Gastroesophageal sphincter (tissue), 4 donors: ENCODE measurements around the gene LCN9. TPM values are rescaled to one million over a fixed set of nuclear protein-coding genes. Genes with fewer than 3 reads are reported as not detected.

ENCODE experiments used
- ATAC-seq: fragments of 150-250 bp; one replicate; pipeline ENCODE4 v1.9.1; 2016; ENCODE audit warnings: mild to moderate bottlenecking, moderate library complexity
- H3K27ac ChIP-seq, 4 donors: fragments of 200-600 bp; sonication (generic) in 3 of 4; 1 replicate in 3 of 4; 2 replicates in 1 of 4; pipeline ENCODE4 v1.5.1; 2016 to 2019
- H3K27me3 ChIP-seq: fragments of 200-600 bp; sonication (generic); one replicate; pipeline ENCODE4 v1.5.1; 2019
- H3K36me3 ChIP-seq, 2 donors: fragments of 200-600 bp; sonication (generic); one replicate each; pipeline ENCODE4 v1.5.1; 2019; ENCODE audit warnings: control low read depth in 1 of 2
- H3K4me1 ChIP-seq, 3 donors: fragments of 200-600 bp; sonication (generic); 1 replicate in 2 of 3; 2 replicates in 1 of 3; pipeline ENCODE4 v1.5.1; 2016 to 2019; ENCODE audit warnings: control low read depth in 2 of 3
- H3K4me3 ChIP-seq, 2 donors: fragments of 200-600 bp; sonication (generic); one replicate each; pipeline ENCODE4 v1.5.1; 2019; ENCODE audit warnings: mild to moderate bottlenecking in 1 of 2, moderate library complexity in 1 of 2
- H3K9me3 ChIP-seq, 3 donors: fragments of 200-600 bp; sonication (generic); one replicate each; pipeline ENCODE4 v1.5.1; 2017 to 2019; ENCODE audit warnings: control low read depth in 2 of 3
- CTCF ChIP-seq, 4 experiments: fragments of 200-600 bp in 2 of 4; fragments of 450-650 bp in 2 of 4; sonication (generic) in 1 of 4; IDR thresholded peaks; one replicate each; pipeline ENCODE4 v1.5.1; 2017 to 2019; ENCODE audit warnings: antibody characterized with exemption in 4 of 4, mild to moderate bottlenecking in 2 of 4, moderate library complexity in 2 of 4
- EP300 ChIP-seq: sonication (generic); formaldehyde crosslinking; IDR thresholded peaks from one replicate; pipeline ENCODE4 v1.6.1; 2017; ENCODE audit warnings: antibody characterized with exemption, mild to moderate bottlenecking
- POLR2A ChIP-seq, 2 donors: fragments of 450-650 bp; IDR thresholded peaks; one replicate each; pipeline ENCODE4 v1.6.1; 2017; ENCODE audit warnings: antibody characterized with exemption in 2 of 2, mild to moderate bottlenecking in 2 of 2, moderate library complexity in 1 of 2
- POLR2AphosphoS5 ChIP-seq: sonication (generic); formaldehyde crosslinking; IDR thresholded peaks from one replicate; pipeline ENCODE4 v1.6.1; 2017; ENCODE audit warnings: antibody characterized with exemption
- WGBS, 2 donors: methylation state at CpG; one replicate each; pipeline ENCODE4 v1.1.5; 2018; ENCODE audit warnings: low coverage in 1 of 2; 5-methylcytosine and 5-hydroxymethylcytosine counted together
- total RNA-seq, 4 donors: library from RNA; depleted of rRNA; stranded (reverse); fragments of >200 nt; gene quantifications; one replicate each; pipeline ENCODE4 v1.1.0, GENCODE V29; 2016

LCN9 gene
- total RNA-seq, 4 donors from 2014 or later = not detected

GRCh38 chr9:135711391-135711790 lies 48.3 kb downstream of the LCN9 start:
- H3K27ac ChIP-seq = no peak overlapping the region
- ATAC-seq = no peak
- H3K27me3 ChIP-seq = peaks cover 94% of the 10 kb centered on the region
- H3K9me3 ChIP-seq = no peaks in the 10 kb centered on the region
- peaks cover 0 to 7% (median 0%) of the 10 kb centered on the region in 3 donors for H3K4me1 ChIP-seq
- TF ChIP-seq POLR2A (IDR thresholded peaks at IDR 0.05) (no peak), EP300 (no peak), POLR2AphosphoS5 (no peak)
- H3K4me3 ChIP-seq = no peak overlapping the region
- WGBS, 2 donors = 50% methylated on average over 2 of the region's 12 CpGs; no CpG with 5 or more reads in 1 of the 2 donors
- H3K36me3 ChIP-seq = no peaks in the 10 kb centered on the region

- Histone ChIP-seq H3K4me1 (peaks cover 0 to 7% (median 0%) of the 10 kb centered on the region in 3 donors), H3K36me3 (no peaks in the 10 kb centered on the region), H3K4me3 (no peak overlapping the region), H3K9me3 (no peaks in the 10 kb centered on the region), H3K27ac (no peak overlapping the region), H3K27me3 (peaks cover 94% of the 10 kb centered on the region)
- TF ChIP-seq POLR2AphosphoS5 (no peak), POLR2A (IDR thresholded peaks at IDR 0.05) (no peak), CTCF (IDR thresholded peaks at IDR 0.05) (no peak), EP300 (no peak)
- 60% methylated on average over 1 of the region's 10 CpGs; no CpG with 5 or more reads in 1 of the 2 donors for WGBS, 2 donors
- ATAC-seq = no peak
Observed at GRCh38 chr9:135711881-135712280, 48.8 kb downstream of the LCN9 start.

GRCh38 chr9:135712613-135713295 lies 49.6 kb downstream of the LCN9 start:
- no peak for ATAC-seq
- 20% methylated on average over 3 of the region's 16 CpGs; no CpG with 5 or more reads in 1 of the 2 donors for WGBS, 2 donors
- H3K4me1 ChIP-seq = peaks cover 0 to 7% (median 0%) of the 10 kb centered on the region in 3 donors
- no peak overlapping the region for H3K27ac ChIP-seq
- peaks cover 94% of the 10 kb centered on the region for H3K27me3 ChIP-seq
- H3K9me3 ChIP-seq = no peaks in the 10 kb centered on the region
- no peaks in the 10 kb centered on the region for H3K36me3 ChIP-seq
- no peak for TF ChIP-seq CTCF (IDR thresholded peaks at IDR 0.05)
- no peak for TF ChIP-seq POLR2A (IDR thresholded peaks at IDR 0.05)
- TF ChIP-seq POLR2AphosphoS5 = no peak
- no peak for TF ChIP-seq EP300
- no peak overlapping the region for H3K4me3 ChIP-seq

GRCh38 chr9:135714242-135715055 lies 51.3 kb downstream of the LCN9 start:
- Histone ChIP-seq H3K4me3 (no peak overlapping the region), H3K27me3 (peaks cover 96% of the 10 kb centered on the region), H3K27ac (no peak overlapping the region), H3K4me1 (peaks cover 0 to 7% (median 0%) of the 10 kb centered on the region in 3 donors), H3K36me3 (no peaks in the 10 kb centered on the region), H3K9me3 (no peaks in the 10 kb centered on the region)
- TF ChIP-seq POLR2AphosphoS5 (no peak), POLR2A (IDR thresholded peaks at IDR 0.05) (no peak), EP300 (no peak), CTCF (IDR thresholded peaks at IDR 0.05) (no peak)
- no CpG with 5 or more reads among the region's 103 CpGs for WGBS, 2 donors
- ATAC-seq = no peak

- ATAC-seq = no peak
Observed at GRCh38 chr9:135715056-135715595, 52.0 kb downstream of the LCN9 start.

More at GRCh38 chr9:135715056-135715595, 52.0 kb downstream of the LCN9 start:
- peaks cover 99% of the 10 kb centered on the region for H3K27me3 ChIP-seq
- no peak for TF ChIP-seq EP300
- no peak for TF ChIP-seq POLR2AphosphoS5
- TF ChIP-seq CTCF (IDR thresholded peaks at IDR 0.05) = no peak
- TF ChIP-seq POLR2A (IDR thresholded peaks at IDR 0.05) = no peak
- WGBS, 2 donors = 40 to 45% methylated on average over 1 to 4 of the region's 23 CpGs
- H3K4me1 ChIP-seq = peaks cover 0 to 7% (median 0%) of the 10 kb centered on the region in 3 donors
- H3K36me3 ChIP-seq = no peaks in the 10 kb centered on the region
- no peak overlapping the region for H3K27ac ChIP-seq
- no peak overlapping the region for H3K4me3 ChIP-seq
- H3K9me3 ChIP-seq = no peaks in the 10 kb centered on the region
